Urinary bladder (tissue), 3 donors: Measurements from ENCODE around the gene LOC101059915.
"Not testable (repeated sequence)": the region's sequence is repeated elsewhere in the genome, so short reads cannot be mapped to it uniquely, and the experiment has no call there.

Source experiments
- DNase-seq: peaks from one replicate; pipeline ENCODE4 v3.0.0-alpha.2; 2015; ENCODE audit errors: extremely low spot score
- H3K27ac ChIP-seq: one replicate; pipeline ENCODE4 v1.5.1; 2013; ENCODE audit warnings: low read depth, mild to moderate bottlenecking, moderate library complexity
- H3K36me3 ChIP-seq: one replicate; pipeline ENCODE4 v1.6.1; 2013; ENCODE audit warnings: mild to moderate bottlenecking, moderate library complexity; ENCODE audit not compliant: insufficient read depth
- H3K4me1 ChIP-seq: one replicate; pipeline ENCODE4 v1.6.1; 2013; ENCODE audit warnings: mild to moderate bottlenecking, moderate library complexity; ENCODE audit not compliant: insufficient read depth
- H3K4me3 ChIP-seq: one replicate; pipeline ENCODE4 v1.5.1; 2013; ENCODE audit warnings: low read depth, low read length
- WGBS: extraction: QIAGEN DNeasy Blood & Tissue Kit; methylation state at CpG from one replicate; pipeline ENCODE4 v1.1.7; 2013; 5-methylcytosine and 5-hydroxymethylcytosine counted together
- donor health status: healthy with polysubstance abuse.
- donor health status: healthy.

Gene LOC101059915

GRCh38 chrX:71629467-71629866 is 37.9 kb upstream of the LOC101059915 start:
- H3K4me1 ChIP-seq: no peaks in the 10 kb centered on the region
- no peaks in the 10 kb centered on the region for H3K36me3 ChIP-seq
- WGBS: 89% methylated on average over 2 of the region's 2 CpGs
- H3K4me3 ChIP-seq: no peak overlapping the region
- H3K27ac ChIP-seq: no peak overlapping the region
- DNase-seq: no peak

GRCh38 chrX:71632923-71633657 is 34.3 kb upstream of the LOC101059915 start:
- no peaks in the 10 kb centered on the region for H3K36me3 ChIP-seq
- no peak for DNase-seq
- 86% methylated on average over 10 of the region's 10 CpGs for WGBS
- no peak overlapping the region for H3K4me3 ChIP-seq
- no peaks in the 10 kb centered on the region for H3K4me1 ChIP-seq
- H3K27ac ChIP-seq: no peak overlapping the region

GRCh38 chrX:71634366-71634765 is 33.0 kb upstream of the LOC101059915 start:
- H3K27ac ChIP-seq: no peak overlapping the region
- H3K36me3 ChIP-seq: no peaks in the 10 kb centered on the region
- no peaks in the 10 kb centered on the region for H3K4me1 ChIP-seq
- no peak overlapping the region for H3K4me3 ChIP-seq
- WGBS: 53% methylated on average over 6 of the region's 6 CpGs
- no peak for DNase-seq

GRCh38 chrX:71636438-71637252 is 30.7 kb upstream of the LOC101059915 start:
- Histone ChIP-seq H3K4me3 (no peak overlapping the region), H3K27ac (no peak overlapping the region), H3K36me3 (no peaks in the 10 kb centered on the region), H3K4me1 (no peaks in the 10 kb centered on the region)
- DNase-seq: no peak
- WGBS: 81% methylated on average over 9 of the region's 9 CpGs

DNA sequence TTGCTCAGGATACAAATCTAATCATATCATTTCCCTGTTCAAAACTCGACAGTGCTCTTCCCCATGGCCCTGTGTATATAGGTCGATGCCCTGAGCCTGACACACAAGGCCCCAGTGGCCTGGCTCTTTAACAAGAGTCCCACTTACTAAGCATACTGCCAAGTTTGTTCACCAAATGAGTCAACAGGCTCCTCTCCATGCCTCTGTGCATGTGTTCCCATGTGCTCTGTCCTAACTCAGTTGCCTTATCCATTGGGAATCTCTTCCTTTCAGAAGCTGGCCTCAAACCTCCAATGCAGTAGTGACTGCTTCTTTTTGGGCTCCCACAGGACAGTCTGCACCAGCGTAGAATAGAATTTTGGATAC is 30.1 kb upstream of the LOC101059915 start:
- whole genome bisulfite sequencing: 94% methylated on average over 3 of the region's 3 CpGs
- no peaks in the 10 kb centered on the region for H3K36me3 ChIP-seq
- H3K27ac ChIP-seq: no peak overlapping the region

GRCh38 chrX:71637848-71638247 is 29.5 kb upstream of the LOC101059915 start:
- 28% methylated on average over 4 of the region's 4 CpGs for WGBS
- Histone ChIP-seq H3K4me1 (no peaks in the 10 kb centered on the region), H3K36me3 (no peaks in the 10 kb centered on the region), H3K4me3 (no peak overlapping the region), H3K27ac (peak overlapping the region; percentile 56)
- no peak for DNase-seq

More for the DNA sequence above, 30.1 kb upstream of the LOC101059915 start:
- no peak for DNase-seq
- H3K4me3 ChIP-seq: no peak overlapping the region
- H3K4me1 ChIP-seq: no peaks in the 10 kb centered on the region

DNA sequence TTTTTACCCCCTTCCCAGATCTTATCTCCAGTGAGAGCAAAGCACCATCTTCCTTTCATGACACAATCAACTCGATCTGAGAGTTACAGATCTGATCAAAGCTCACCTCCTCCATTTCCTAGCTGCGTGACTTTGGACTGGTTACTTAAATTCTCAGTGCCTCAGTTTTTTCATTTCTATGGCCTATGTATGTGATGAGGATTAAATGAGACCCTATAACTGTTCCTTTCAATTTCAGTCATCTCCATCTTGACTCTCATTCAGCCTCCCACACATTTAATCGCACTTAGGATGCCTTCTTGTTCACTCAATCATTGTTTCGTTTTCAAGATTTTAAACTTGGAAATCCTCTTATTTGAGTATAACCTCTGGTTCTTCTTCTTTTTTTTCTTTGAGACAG is 28.9 kb upstream of the LOC101059915 start:
- peak overlapping the region; percentile 29 for H3K27ac ChIP-seq
- 75% methylated on average over 4 of the region's 4 CpGs for WGBS

DNA sequence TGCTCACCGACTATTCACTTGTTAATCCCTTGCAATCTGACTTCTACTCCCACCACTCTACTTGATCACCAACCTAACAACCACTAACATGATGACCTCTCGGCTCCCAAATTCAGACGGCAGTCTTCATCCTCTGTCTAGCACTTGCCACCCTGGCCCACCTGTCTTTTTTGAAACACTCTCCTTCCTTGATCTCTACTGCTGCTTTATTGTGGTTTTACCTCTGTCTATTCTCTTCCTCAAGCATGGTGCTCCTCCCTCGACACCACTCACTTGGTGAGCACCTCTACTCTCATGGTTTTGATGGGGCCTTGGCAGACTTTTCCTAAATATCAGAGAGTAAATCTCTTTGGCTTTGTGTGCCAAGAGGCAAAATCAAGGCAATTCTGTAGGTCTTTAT is 27.3 kb upstream of the LOC101059915 start:
- DNase-seq: no peak
- Histone ChIP-seq H3K27ac (no peak overlapping the region), H3K4me1 (no peaks in the 10 kb centered on the region), H3K36me3 (no peaks in the 10 kb centered on the region), H3K4me3 (no peak overlapping the region)
- WGBS: 89% methylated on average over 4 of the region's 4 CpGs

More for the DNA sequence above, 28.9 kb upstream of the LOC101059915 start:
- Histone ChIP-seq H3K36me3 (no peaks in the 10 kb centered on the region), H3K4me1 (no peaks in the 10 kb centered on the region), H3K4me3 (no peak overlapping the region)
- DNase-seq: no peak

DNA sequence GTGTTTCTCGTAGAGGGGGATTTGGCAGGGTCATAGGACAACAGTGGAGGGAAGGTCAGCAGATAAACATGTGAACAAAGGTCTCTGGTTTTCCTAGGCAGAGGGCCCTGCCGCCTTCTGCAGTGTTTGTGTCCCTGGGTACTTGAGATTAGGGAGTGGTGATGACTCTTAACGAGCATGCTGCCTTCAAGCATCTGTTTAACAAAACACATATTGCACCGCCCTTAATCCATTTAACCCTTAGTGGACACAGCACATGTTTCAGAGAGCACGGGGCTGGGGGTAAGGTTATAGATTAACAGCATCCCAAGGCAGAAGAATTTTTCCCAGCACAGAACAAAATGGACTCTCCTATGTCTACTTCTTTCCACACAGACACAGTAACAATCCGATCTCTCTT is 22.9 kb upstream of the LOC101059915 start:
- not testable (repeated sequence) for H3K27ac ChIP-seq, H3K4me3 ChIP-seq, H3K4me1 ChIP-seq, DNase-seq, H3K36me3 ChIP-seq
- WGBS: 70% methylated on average over 6 of the region's 6 CpGs

DNA sequence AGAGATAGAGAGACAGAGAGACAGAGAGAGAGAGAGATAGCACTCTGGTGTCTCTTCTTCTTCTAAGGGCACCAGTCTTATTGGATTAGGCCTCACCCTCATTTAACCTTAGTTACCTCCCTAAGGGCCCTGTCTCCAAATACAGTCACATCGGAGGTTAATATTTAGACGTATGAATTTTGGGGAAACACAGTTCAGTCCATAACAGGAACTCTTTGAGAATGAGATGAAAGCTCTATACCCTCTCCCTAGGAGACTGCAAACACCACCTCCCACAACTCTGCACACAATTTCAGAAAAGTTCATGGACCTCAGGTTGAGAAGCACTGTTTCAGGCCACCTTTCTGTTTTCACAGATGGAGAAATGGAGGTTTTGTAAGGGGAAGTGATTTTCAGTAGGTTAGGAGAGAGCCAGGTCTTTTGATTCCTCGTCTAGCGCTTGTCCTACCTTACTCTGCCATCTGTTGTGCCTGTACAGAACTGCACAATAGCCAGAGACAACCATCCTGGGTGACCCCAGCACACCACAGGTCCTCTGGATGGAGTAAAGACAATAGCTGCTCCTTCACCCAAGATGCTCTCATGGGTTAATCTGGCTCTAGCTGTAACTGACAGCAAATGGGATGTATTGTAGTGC is 16.9 kb upstream of the LOC101059915 start:
- no peak for DNase-seq
- no peak overlapping the region for H3K4me3 ChIP-seq
- no peaks in the 10 kb centered on the region for H3K4me1 ChIP-seq
- WGBS: 71% methylated on average over 4 of the region's 4 CpGs
- H3K27ac ChIP-seq: no peak overlapping the region
- H3K36me3 ChIP-seq: no peaks in the 10 kb centered on the region

DNA sequence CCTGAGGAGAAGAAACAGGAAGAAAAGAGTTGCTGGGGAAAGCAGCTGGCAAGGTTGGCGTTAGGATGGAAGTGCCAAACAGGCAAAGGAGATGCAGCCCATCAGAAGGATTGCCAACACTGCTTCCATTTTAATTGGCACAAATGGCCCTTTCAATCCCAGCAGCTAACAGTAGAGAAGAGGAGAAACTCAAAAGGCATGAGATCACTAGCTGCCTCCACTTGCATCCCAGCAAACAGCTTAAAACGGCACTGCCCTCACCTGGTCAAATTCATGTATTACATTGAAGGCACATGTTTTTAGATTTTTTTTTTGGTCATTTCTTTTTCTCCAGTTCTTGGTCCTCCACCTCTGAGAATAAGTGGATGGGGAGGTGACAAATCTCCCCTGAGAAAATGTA is 14.9 kb upstream of the LOC101059915 start:
- DNase-seq: no peak
- Histone ChIP-seq H3K4me1 (no peaks in the 10 kb centered on the region), H3K27ac (no peak overlapping the region), H3K4me3 (no peak overlapping the region), H3K36me3 (no peaks in the 10 kb centered on the region)
- WGBS: 39% methylated on average over 2 of the region's 2 CpGs

DNA sequence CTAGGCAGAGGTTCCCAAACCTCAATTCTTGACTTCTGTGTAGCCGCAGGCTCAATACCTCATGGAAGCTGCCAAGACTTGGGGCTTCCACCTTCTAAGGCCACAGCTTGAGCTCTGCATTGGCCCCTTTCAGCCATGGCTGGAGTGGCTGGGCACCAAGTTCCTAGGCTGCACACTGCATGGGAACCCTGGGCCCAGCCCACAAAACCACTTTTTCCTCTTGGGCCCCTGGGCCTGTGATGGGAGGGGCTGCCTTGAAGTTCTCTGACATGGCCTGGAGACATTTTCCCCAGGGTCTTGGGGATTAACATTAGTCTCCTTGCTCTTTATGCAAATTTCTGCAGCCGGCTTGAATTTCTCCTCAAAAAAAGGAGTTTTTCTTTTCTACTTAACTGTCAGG is 14.0 kb upstream of the LOC101059915 start:
- H3K36me3 ChIP-seq: no peaks in the 10 kb centered on the region
- H3K27ac ChIP-seq: no peak overlapping the region
- H3K4me3 ChIP-seq: no peak overlapping the region
- no peaks in the 10 kb centered on the region for H3K4me1 ChIP-seq
- DNase-seq: no peak
- WGBS: 89% methylated on average over 2 of the region's 2 CpGs

DNA sequence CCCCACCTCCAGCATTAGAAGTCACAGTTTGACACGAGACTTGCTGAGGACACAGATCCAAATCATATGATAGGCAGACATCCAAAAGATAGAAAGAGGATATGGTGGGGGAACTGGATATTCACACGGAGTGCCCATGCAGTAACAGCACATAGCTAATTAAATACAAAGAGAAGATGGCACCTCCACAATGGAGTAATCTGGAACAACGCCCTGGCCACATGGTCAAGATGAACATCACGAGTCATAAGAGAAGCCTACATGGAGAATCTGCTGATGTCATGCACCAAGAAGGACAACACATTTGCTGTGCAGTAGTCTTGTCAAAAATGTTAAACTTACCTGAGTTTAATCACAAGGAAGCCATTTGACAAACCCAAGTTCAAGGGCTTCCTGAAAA is 10.1 kb upstream of the LOC101059915 start:
- no peak for DNase-seq
- no peaks in the 10 kb centered on the region for H3K36me3 ChIP-seq
- 85% methylated on average over 4 of the region's 4 CpGs for WGBS
- no peak overlapping the region for H3K27ac ChIP-seq
- no peak overlapping the region for H3K4me3 ChIP-seq
- no peaks in the 10 kb centered on the region for H3K4me1 ChIP-seq

DNA sequence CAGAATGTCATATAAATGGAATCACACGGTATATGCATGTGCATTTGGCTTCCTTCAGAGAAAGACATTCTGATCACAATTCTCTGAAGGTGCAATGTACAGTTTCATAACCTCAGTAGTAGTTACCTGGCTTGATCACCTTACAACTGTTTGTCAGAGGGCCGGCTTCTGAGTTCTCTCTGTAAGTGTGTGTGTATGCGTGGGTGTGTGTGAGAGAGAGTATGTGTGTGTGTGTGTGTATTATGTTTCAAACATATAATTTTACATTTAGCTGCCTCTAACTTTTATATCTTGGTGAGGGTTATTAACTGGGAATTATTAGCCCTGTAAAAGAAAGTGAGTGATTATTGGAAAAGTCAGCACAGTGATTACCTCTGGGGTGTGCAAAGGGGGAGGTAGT is 8.0 kb upstream of the LOC101059915 start:
- DNase-seq: no peak
- WGBS: 61% methylated on average over 3 of the region's 3 CpGs
- Histone ChIP-seq H3K4me1 (no peaks in the 10 kb centered on the region), H3K36me3 (no peaks in the 10 kb centered on the region), H3K4me3 (no peak overlapping the region), H3K27ac (no peak overlapping the region)
